ENCODE measurements around the gene RAB11FIP2. TPM values are rescaled to one million over a fixed set of nuclear protein-coding genes. Genes with fewer than 3 reads are reported as not detected.

RAB11FIP2 gene
- total RNA-seq, 4 donors from 2014 or later = 21.2 to 27.9 (median 23.8) TPM

GRCh38 chr10:118002581-118002980, 44.2 kb downstream of the RAB11FIP2 start:
- no peak for DNase-seq (ENCODE audit: low spot score)
- TF ChIP-seq CTCF (IDR thresholded peaks at IDR 0.05) = no peak
- no peak for ATAC-seq (ENCODE audit: low FRiP score)

GRCh38 chr10:117997673-117998072, 49.1 kb downstream of the RAB11FIP2 start:
- TF ChIP-seq CTCF (IDR thresholded peaks at IDR 0.05) = no peak
- no peak for DNase-seq (ENCODE audit: low spot score)
- no peak for ATAC-seq (ENCODE audit: low FRiP score)

DNA sequence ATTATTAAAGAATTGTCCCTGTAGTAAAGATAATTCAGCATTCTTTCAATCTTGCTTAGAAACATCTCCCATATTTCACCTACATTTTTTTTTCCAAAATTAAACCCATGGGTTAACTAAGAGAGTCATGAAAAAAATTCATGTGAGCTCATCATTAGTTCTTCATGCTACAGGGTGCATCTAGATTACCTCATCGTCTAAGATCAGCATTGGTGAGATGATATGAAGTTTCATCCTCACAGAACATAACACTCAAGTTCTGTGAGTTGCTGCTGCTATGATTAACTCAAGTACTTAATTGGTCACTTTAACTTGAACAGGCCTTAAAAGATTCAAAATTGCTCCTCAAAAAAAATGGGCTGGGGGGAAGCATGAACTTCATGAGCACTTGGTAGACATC, 50.0 kb downstream of the RAB11FIP2 start:
- DNase-seq (ENCODE audit: low spot score) (no peak), ATAC-seq (ENCODE audit: low FRiP score) (no peak)

GRCh38 chr10:117994771-117995170, 52.0 kb downstream of the RAB11FIP2 start:
- ATAC-seq (ENCODE audit: low FRiP score) (no peak), DNase-seq (ENCODE audit: low spot score) (no peak)
- TF ChIP-seq CTCF (IDR thresholded peaks at IDR 0.05) = no peak

More for the DNA sequence above, 50.0 kb downstream of the RAB11FIP2 start:
- TF ChIP-seq CTCF (IDR thresholded peaks at IDR 0.05) = no peak

DNA sequence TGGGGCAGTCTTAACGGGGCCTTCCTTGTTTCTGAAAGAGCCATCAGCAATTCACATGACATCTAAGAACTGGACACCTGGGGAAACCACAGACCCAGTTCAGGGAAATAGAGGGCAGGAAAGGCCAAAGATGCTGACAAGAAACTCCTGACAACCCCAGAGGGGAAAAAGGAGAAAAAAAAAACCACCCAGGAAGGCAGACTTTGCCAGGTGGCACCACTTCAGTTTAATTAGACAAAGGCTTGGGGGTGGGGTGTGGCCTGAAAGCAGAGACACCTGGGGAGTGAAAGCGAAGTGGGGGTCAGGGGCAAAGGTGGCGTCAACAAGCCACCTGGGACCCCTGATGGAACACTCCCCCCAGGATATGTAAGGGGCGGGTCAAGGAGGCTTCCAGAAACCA, 53.6 kb downstream of the RAB11FIP2 start:
- ATAC-seq (ENCODE audit: low FRiP score) = no peak
- DNase-seq (ENCODE audit: low spot score) = no peak
- TF ChIP-seq CTCF (IDR thresholded peaks at IDR 0.05) = no peak

GRCh38 chr10:117991701-117992100, 55.0 kb downstream of the RAB11FIP2 start:
- DNase-seq (ENCODE audit: low spot score) = no peak
- no peak for TF ChIP-seq CTCF (IDR thresholded peaks at IDR 0.05)
- no peak for ATAC-seq (ENCODE audit: low FRiP score)

GRCh38 chr10:117989962-117990361, 56.8 kb downstream of the RAB11FIP2 start:
- ATAC-seq (ENCODE audit: low FRiP score) = no peak
- TF ChIP-seq CTCF (IDR thresholded peaks at IDR 0.05) = no peak
- DNase-seq (ENCODE audit: low spot score) = no peak
